Psoas muscle (tissue), 8 donors: ENCODE measurements around the gene WDR19. TPM values are rescaled to one million over a fixed set of nuclear protein-coding genes. Genes with fewer than 3 reads are reported as not detected.

ENCODE experiments used
- ATAC-seq, 4 donors: fragments of 200-7000 bp; cut with Tn5 transposase; one replicate each; pipeline ENCODE4 v1.9.1; 2020; ENCODE audit warnings: moderate library complexity in 3 of 4, mild to moderate bottlenecking in 2 of 4
- DNase-seq, 2 donors: peaks; one replicate each; pipeline ENCODE4 v3.0.0-alpha.2; 2020
- H3K27ac ChIP-seq: fragments of 200-600 bp; one replicate; pipeline ENCODE4 v1.8.0; 2022
- H3K27me3 ChIP-seq, 3 donors: fragments of 200-600 bp in 1 of 3; one replicate each; pipeline versions ENCODE4 v1.6.1 to v1.8.0; 2013 to 2022; ENCODE audit warnings: low read length in 2 of 3, mild to moderate bottlenecking in 2 of 3, moderate library complexity in 1 of 3; ENCODE audit not compliant: insufficient read depth in 3 of 3
- H3K36me3 ChIP-seq, 2 donors: fragments of 200-600 bp in 1 of 2; one replicate each; pipeline versions ENCODE4 v1.6.1 to v1.8.0; 2013 to 2022; ENCODE audit warnings: low read depth in 1 of 2, mild to moderate bottlenecking in 1 of 2, moderate library complexity in 1 of 2; ENCODE audit not compliant: insufficient read depth in 1 of 2
- H3K4me1 ChIP-seq: fragments of 200-600 bp; one replicate; pipeline ENCODE4 v1.8.0; 2022
- H3K4me3 ChIP-seq: fragments of 200-600 bp; one replicate; pipeline ENCODE4 v1.8.0; 2022; ENCODE audit warnings: mild to moderate bottlenecking
- H3K9me3 ChIP-seq: fragments of 200-600 bp; one replicate; pipeline ENCODE4 v1.8.0; 2022
- WGBS, 3 donors: extraction: QIAGEN DNeasy Blood & Tissue Kit; methylation state at CpG; one replicate each; pipeline versions ENCODE4 v1.1.6 to v1.1.7; 2013; 5-methylcytosine and 5-hydroxymethylcytosine counted together
- intact Hi-C, 2 donors: fragments of 100-400 bp; cut with DNase I; formaldehyde crosslinking; loops; one replicate each; pipeline versions ENCODE4 v1.11.0 to v1.14.2; 2022
- polyA plus RNA-seq, 3 donors: library from polyadenylated mRNA; stranded (reverse); fragments of 200-250 nt; gene quantifications; one replicate each; pipeline ENCODE4 v1.2.3, GENCODE V29; 2013
- total RNA-seq, 4 donors: library from RNA; stranded (reverse); fragmentation: NEBNext Ultra II Directional in 2 of 4; extraction: Animal tissue kit (Norgen Biotek cat#: 25700) in 2 of 4; gene quantifications; one replicate each; pipeline versions ENCODE4 v1.2.1 to v1.2.4, GENCODE V29; 2021 to 2023
- TF ChIP-seq, protein P1 (sequence below): fragments of 200-600 bp; IDR thresholded peaks from one replicate; pipeline ENCODE4 v1.8.0; 2022; ENCODE audit warnings: antibody characterized with exemption
- donor health status: healthy with polysubstance abuse.
- donor health status: DM: no; HTN: no; CAD: no; lungs with moderate emphysema.
- donor health status: Bipolar disorder and iron deficiency.
- donor health status: healthy.
- donor health status: DM: yes; HTN: yes; CAD: no.
- donor health status: DM: no; HTN: no; CAD: no.
- donor health status: DM: no; HTN: no; CAD: no.
- donor health status: DM: yes; HTN: yes; CAD: no.

Gene WDR19
- total and polyA plus RNA-seq, 7 donors = 3.9 to 7.1 (median 5.4) TPM

DNA sequence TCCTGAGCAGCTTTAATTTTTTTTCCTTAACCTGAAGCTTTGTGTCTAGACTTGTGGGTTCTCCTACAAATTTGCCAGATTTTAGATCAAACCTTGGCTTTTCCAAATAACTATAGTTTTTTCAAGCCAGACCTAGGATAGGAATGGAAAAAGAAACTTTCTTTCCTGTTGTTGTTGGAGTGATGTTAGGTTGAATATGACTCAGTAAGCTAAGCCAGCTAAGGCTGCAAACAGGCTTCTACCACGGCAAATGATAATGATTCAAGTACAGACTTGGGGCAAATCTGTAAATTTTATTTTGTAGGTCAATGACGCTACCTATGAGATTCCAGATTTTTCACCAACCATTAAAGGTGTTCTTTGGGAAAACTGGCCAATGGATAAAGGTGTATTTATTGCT is 45.6 kb downstream of the WDR19 start:
- intact Hi-C loops = no loop called here
- Histone ChIP-seq H3K9me3 (no peaks in the 10 kb centered on the region), H3K36me3 (peaks cover 3 to 54% of the 10 kb centered on the region in 2 donors), H3K27ac (no peak overlapping the region), H3K4me1 (no peaks in the 10 kb centered on the region), H3K27me3 (no peaks in the 10 kb centered on the region), H3K4me3 (no peak overlapping the region)
- DNase-seq = no peak
- TF ChIP-seq, protein P1, sequence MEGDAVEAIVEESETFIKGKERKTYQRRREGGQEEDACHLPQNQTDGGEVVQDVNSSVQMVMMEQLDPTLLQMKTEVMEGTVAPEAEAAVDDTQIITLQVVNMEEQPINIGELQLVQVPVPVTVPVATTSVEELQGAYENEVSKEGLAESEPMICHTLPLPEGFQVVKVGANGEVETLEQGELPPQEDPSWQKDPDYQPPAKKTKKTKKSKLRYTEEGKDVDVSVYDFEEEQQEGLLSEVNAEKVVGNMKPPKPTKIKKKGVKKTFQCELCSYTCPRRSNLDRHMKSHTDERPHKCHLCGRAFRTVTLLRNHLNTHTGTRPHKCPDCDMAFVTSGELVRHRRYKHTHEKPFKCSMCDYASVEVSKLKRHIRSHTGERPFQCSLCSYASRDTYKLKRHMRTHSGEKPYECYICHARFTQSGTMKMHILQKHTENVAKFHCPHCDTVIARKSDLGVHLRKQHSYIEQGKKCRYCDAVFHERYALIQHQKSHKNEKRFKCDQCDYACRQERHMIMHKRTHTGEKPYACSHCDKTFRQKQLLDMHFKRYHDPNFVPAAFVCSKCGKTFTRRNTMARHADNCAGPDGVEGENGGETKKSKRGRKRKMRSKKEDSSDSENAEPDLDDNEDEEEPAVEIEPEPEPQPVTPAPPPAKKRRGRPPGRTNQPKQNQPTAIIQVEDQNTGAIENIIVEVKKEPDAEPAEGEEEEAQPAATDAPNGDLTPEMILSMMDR = no peak
- WGBS, 3 donors = 86 to 91% (median 91%) methylated on average over 2 of the region's 2 CpGs
- ATAC-seq = no peak

DNA sequence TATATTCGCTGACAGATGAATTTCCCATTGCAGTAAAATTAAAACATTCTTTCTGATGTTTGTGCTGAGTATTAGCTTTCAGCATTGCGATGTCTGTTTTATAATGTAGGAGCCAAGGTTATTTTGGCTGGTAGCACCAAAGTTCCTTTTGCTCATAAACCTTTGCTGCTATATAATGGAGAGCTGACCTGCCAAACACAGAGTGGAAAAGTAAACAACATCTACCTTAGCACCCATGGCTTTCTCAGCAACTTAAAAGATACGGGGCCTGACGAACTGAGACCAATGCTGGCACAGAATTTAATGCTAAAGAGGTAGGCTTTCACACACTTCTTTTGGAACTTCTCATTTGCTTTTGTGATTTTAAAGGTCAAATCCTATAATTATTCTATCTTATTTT is 46.0 kb downstream of the WDR19 start:
- H3K36me3 ChIP-seq = peaks cover 3 to 58% of the 10 kb centered on the region in 2 donors
- no peak overlapping the region for H3K27ac ChIP-seq
- ATAC-seq (no peak), DNase-seq (no peak)
- intact Hi-C loops = no loop called here
- H3K9me3 ChIP-seq = no peaks in the 10 kb centered on the region
- H3K27me3 ChIP-seq = no peaks in the 10 kb centered on the region
- no peak overlapping the region for H3K4me3 ChIP-seq
- WGBS, 3 donors = 89 to 91% (median 90%) methylated on average over 4 of the region's 4 CpGs
- H3K4me1 ChIP-seq = no peaks in the 10 kb centered on the region
- TF ChIP-seq, protein P1 = no peak

DNA sequence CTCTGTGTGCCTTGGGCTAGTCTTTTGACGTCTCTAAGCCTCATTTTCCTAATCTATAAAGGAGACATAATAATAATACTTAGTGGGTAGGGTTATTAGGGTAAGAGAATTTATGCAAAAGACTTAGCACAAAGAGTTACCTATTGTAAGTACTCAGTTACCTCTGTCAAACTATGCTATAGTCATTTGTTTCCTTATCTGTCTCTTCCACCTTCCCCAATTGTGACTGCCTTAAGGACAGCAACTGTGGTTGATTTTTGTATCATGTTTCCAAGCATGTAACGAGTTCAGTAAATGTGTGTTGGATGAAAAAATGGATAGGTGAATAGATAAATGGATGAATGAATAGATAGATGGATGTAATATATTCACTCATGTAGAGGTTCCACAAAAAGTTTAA is 48.1 kb downstream of the WDR19 start:
- Histone ChIP-seq H3K27me3 (no peaks in the 10 kb centered on the region), H3K4me3 (no peak overlapping the region), H3K4me1 (no peaks in the 10 kb centered on the region), H3K9me3 (no peaks in the 10 kb centered on the region), H3K27ac (no peak overlapping the region), H3K36me3 (peaks cover 5 to 73% of the 10 kb centered on the region in 2 donors)
- DNase-seq = no peak
- no peak for ATAC-seq
- WGBS, 3 donors = 95 to 98% (median 97%) methylated on average over 2 of the region's 2 CpGs
- intact Hi-C loops = no loop called here
- TF ChIP-seq, protein P1 = no peak

DNA sequence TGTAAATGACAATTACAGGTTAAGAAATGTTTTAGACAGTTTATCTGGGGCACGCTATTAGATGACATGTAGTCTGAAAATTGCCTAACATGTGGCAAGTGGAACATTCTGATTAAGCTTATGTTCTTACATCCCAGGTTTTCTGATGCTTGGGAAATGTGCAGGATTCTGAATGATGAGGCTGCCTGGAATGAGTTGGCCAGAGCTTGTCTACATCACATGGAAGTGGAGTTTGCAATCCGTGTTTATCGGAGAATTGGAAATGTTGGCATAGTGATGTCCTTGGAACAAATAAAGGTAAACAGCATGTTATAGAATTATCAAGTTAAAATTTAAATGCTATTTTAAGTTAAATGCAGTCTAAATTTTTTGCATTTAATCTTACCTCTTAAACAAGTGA is 49.3 kb downstream of the WDR19 start:
- H3K9me3 ChIP-seq = no peaks in the 10 kb centered on the region
- intact Hi-C loops = no loop called here
- peaks cover 5 to 74% of the 10 kb centered on the region in 2 donors for H3K36me3 ChIP-seq
- no peak for DNase-seq
- 94 to 98% (median 96%) methylated on average over 3 of the region's 3 CpGs for WGBS, 3 donors
- ATAC-seq = no peak
- H3K4me3 ChIP-seq = no peak overlapping the region
- H3K27me3 ChIP-seq = no peaks in the 10 kb centered on the region
- TF ChIP-seq, protein P1 = no peak
- no peak overlapping the region for H3K27ac ChIP-seq
- H3K4me1 ChIP-seq = no peaks in the 10 kb centered on the region

DNA sequence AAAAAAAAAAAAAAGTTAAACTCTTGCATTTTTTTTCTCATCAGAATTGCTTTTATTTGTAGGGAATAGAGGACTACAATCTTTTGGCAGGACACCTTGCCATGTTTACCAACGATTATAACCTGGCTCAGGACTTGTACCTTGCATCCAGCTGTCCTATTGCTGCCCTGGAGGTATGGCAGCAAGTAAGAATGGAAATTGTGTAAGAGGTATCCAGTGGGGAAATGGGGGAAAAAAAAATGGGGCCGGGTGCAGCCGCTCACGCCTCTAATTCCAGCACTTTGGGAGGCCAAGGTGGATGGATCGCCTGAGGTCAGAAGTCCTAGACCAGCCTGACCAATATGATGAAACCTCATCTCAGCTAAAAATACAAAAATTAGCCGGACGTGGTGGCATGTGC is 49.8 kb downstream of the WDR19 start:
- Histone ChIP-seq H3K4me1 (no peaks in the 10 kb centered on the region), H3K9me3 (no peaks in the 10 kb centered on the region), H3K27ac (no peak overlapping the region), H3K27me3 (no peaks in the 10 kb centered on the region), H3K4me3 (no peak overlapping the region), H3K36me3 (peaks cover 5 to 77% of the 10 kb centered on the region in 2 donors)
- ATAC-seq (no peak), DNase-seq (no peak)
- intact Hi-C loops = no loop called here
- TF ChIP-seq, protein P1 = no peak
- WGBS, 3 donors = 91 to 95% (median 93%) methylated on average over 7 of the region's 7 CpGs
